ENCODE results near the gene KLC1. TPM values are rescaled to one million over a fixed set of nuclear protein-coding genes. Genes with fewer than 3 reads are reported as not detected.
"Not testable (repeated sequence)": the region's sequence is repeated elsewhere in the genome, so short reads cannot be mapped to it uniquely, and the experiment has no call there.

KLC1 gene
- total and polyA plus RNA-seq, 5 donors from 2014 or later, result 51.9 to 217 (median 65.4) TPM

GRCh38 chr14:103653336-103653735 is 24.3 kb downstream of the KLC1 start:
- not testable (repeated sequence) for ATAC-seq (ENCODE audit: low read depth in 2 of 2); H3K9me3 Mint-ChIP-seq; H3K27me3 Mint-ChIP-seq; H3K27me3 ChIP-seq (ENCODE audit: control insufficient read depth, insufficient read depth, low read length); H3K4me3 ChIP-seq (ENCODE audit: low read depth, low read length); H3K27ac ChIP-seq (ENCODE audit: insufficient read depth, low read length, poor library complexity, severe bottlenecking); H3K4me1 ChIP-seq (ENCODE audit: control insufficient read depth, insufficient read depth, low read length, poor library complexity, severe bottlenecking); H3K9me3 ChIP-seq (ENCODE audit: control insufficient read depth in 2 of 2, low read length in 2 of 2); DNase-seq; H3K4me3 Mint-ChIP-seq
- H3K36me3 Mint-ChIP-seq, result peaks cover 19% of the 10 kb centered on the region
- peaks cover 5 to 45% (median 20%) of the 10 kb centered on the region in 4 donors for H3K4me1 Mint-ChIP-seq
- H3K36me3 ChIP-seq (ENCODE audit: control insufficient read depth, insufficient read depth, low read length), result peaks cover 55% of the 10 kb centered on the region
- peak overlapping the region in 1 of 3 donors; percentile 24 for H3K27ac Mint-ChIP-seq

GRCh38 chr14:103653805-103654204 is 24.8 kb downstream of the KLC1 start:
- H3K27ac ChIP-seq (ENCODE audit: insufficient read depth, low read length, poor library complexity, severe bottlenecking), result no peak overlapping the region
- H3K27ac Mint-ChIP-seq, result peak overlapping the region; percentile 24 to 43 (median 26)

GRCh38 chr14:103654619-103655018 is 25.6 kb downstream of the KLC1 start:
- no peak overlapping the region for H3K27ac ChIP-seq (ENCODE audit: insufficient read depth, low read length, poor library complexity, severe bottlenecking)
- peaks cover 56% of the 10 kb centered on the region for H3K36me3 ChIP-seq (ENCODE audit: control insufficient read depth, insufficient read depth, low read length)
- no peaks in the 10 kb centered on the region for H3K4me1 ChIP-seq (ENCODE audit: control insufficient read depth, insufficient read depth, low read length, poor library complexity, severe bottlenecking)
- DNase-seq (no peak), ATAC-seq (ENCODE audit: low read depth in 2 of 2) (no peak)
- no peak overlapping the region for H3K4me3 Mint-ChIP-seq
- H3K27me3 ChIP-seq (ENCODE audit: control insufficient read depth, insufficient read depth, low read length), result no peaks in the 10 kb centered on the region
- no peak overlapping the region for H3K4me3 ChIP-seq (ENCODE audit: low read depth, low read length)
- peaks cover 5 to 42% (median 20%) of the 10 kb centered on the region in 4 donors for H3K4me1 Mint-ChIP-seq
- H3K9me3 Mint-ChIP-seq, result no peaks in the 10 kb centered on the region
- no peaks in the 10 kb centered on the region for H3K9me3 ChIP-seq (ENCODE audit: control insufficient read depth in 2 of 2, low read length in 2 of 2)
- H3K27me3 Mint-ChIP-seq, result no peaks in the 10 kb centered on the region
- peaks cover 23% of the 10 kb centered on the region for H3K36me3 Mint-ChIP-seq
- H3K27ac Mint-ChIP-seq, result no peak overlapping the region

More at GRCh38 chr14:103653805-103654204, 24.8 kb downstream of the KLC1 start:
- Histone ChIP-seq H3K4me3 (ENCODE audit: low read depth, low read length) (no peak overlapping the region), H3K4me1 (ENCODE audit: control insufficient read depth, insufficient read depth, low read length, poor library complexity, severe bottlenecking) (no peaks in the 10 kb centered on the region), H3K36me3 (ENCODE audit: control insufficient read depth, insufficient read depth, low read length) (peaks cover 52% of the 10 kb centered on the region), H3K9me3 (ENCODE audit: control insufficient read depth in 2 of 2, low read length in 2 of 2) (no peaks in the 10 kb centered on the region), H3K27me3 (ENCODE audit: control insufficient read depth, insufficient read depth, low read length) (no peaks in the 10 kb centered on the region)
- Mint-ChIP-seq H3K36me3 (peaks cover 19% of the 10 kb centered on the region), H3K9me3 (no peaks in the 10 kb centered on the region), H3K27me3 (no peaks in the 10 kb centered on the region), H3K4me3 (no peak overlapping the region), H3K4me1 (peaks cover 5 to 45% (median 20%) of the 10 kb centered on the region in 4 donors)
- ATAC-seq (ENCODE audit: low read depth in 2 of 2), result no peak
- DNase-seq, result no peak

- H3K27me3 ChIP-seq (ENCODE audit: control insufficient read depth, insufficient read depth, low read length), result no peaks in the 10 kb centered on the region
- H3K4me1 ChIP-seq (ENCODE audit: control insufficient read depth, insufficient read depth, low read length, poor library complexity, severe bottlenecking), result no peaks in the 10 kb centered on the region
- ATAC-seq (ENCODE audit: low read depth in 2 of 2), result no peak
- no peaks in the 10 kb centered on the region for H3K9me3 Mint-ChIP-seq
- peak overlapping the region; percentile 23 to 71 (median 26) for H3K27ac Mint-ChIP-seq
- no peak overlapping the region for H3K4me3 ChIP-seq (ENCODE audit: low read depth, low read length)
- no peaks in the 10 kb centered on the region for H3K9me3 ChIP-seq (ENCODE audit: control insufficient read depth in 2 of 2, low read length in 2 of 2)
- H3K27ac ChIP-seq (ENCODE audit: insufficient read depth, low read length, poor library complexity, severe bottlenecking), result no peak overlapping the region
- no peak for DNase-seq
- no peak overlapping the region for H3K4me3 Mint-ChIP-seq
- H3K27me3 Mint-ChIP-seq, result no peaks in the 10 kb centered on the region
- peaks cover 68% of the 10 kb centered on the region for H3K36me3 ChIP-seq (ENCODE audit: control insufficient read depth, insufficient read depth, low read length)
- peaks cover 3 to 33% (median 13%) of the 10 kb centered on the region in 4 donors for H3K4me1 Mint-ChIP-seq
- peaks cover 27% of the 10 kb centered on the region for H3K36me3 Mint-ChIP-seq
Measured at GRCh38 chr14:103656031-103656755, 27.2 kb downstream of the KLC1 start.

- Histone ChIP-seq H3K4me3 (ENCODE audit: low read depth, low read length) (no peak overlapping the region), H3K4me1 (ENCODE audit: control insufficient read depth, insufficient read depth, low read length, poor library complexity, severe bottlenecking) (no peaks in the 10 kb centered on the region), H3K27ac (ENCODE audit: insufficient read depth, low read length, poor library complexity, severe bottlenecking) (no peak overlapping the region), H3K36me3 (ENCODE audit: control insufficient read depth, insufficient read depth, low read length) (peaks cover 74% of the 10 kb centered on the region), H3K9me3 (ENCODE audit: control insufficient read depth in 2 of 2, low read length in 2 of 2) (no peaks in the 10 kb centered on the region), H3K27me3 (ENCODE audit: control insufficient read depth, insufficient read depth, low read length) (no peaks in the 10 kb centered on the region)
- no peak for ATAC-seq (ENCODE audit: low read depth in 2 of 2)
- Mint-ChIP-seq H3K4me1 (peaks cover 0 to 28% (median 12%) of the 10 kb centered on the region in 4 donors), H3K27me3 (no peaks in the 10 kb centered on the region), H3K36me3 (peaks cover 29% of the 10 kb centered on the region), H3K27ac (no peak overlapping the region), H3K4me3 (no peak overlapping the region), H3K9me3 (no peaks in the 10 kb centered on the region)
- no peak for DNase-seq
Measured at GRCh38 chr14:103656756-103657133, 27.7 kb downstream of the KLC1 start.

- H3K27me3 Mint-ChIP-seq, result no peaks in the 10 kb centered on the region
- no peaks in the 10 kb centered on the region for H3K9me3 Mint-ChIP-seq
- Histone ChIP-seq H3K27me3 (ENCODE audit: control insufficient read depth, insufficient read depth, low read length) (no peaks in the 10 kb centered on the region), H3K4me1 (ENCODE audit: control insufficient read depth, insufficient read depth, low read length, poor library complexity, severe bottlenecking) (no peaks in the 10 kb centered on the region), H3K4me3 (ENCODE audit: low read depth, low read length) (no peak overlapping the region), H3K36me3 (ENCODE audit: control insufficient read depth, insufficient read depth, low read length) (peaks cover 81% of the 10 kb centered on the region), H3K27ac (ENCODE audit: insufficient read depth, low read length, poor library complexity, severe bottlenecking) (no peak overlapping the region), H3K9me3 (ENCODE audit: control insufficient read depth in 2 of 2, low read length in 2 of 2) (no peaks in the 10 kb centered on the region)
- ATAC-seq (ENCODE audit: low read depth in 2 of 2), result no peak
- peaks cover 0 to 20% (median 6%) of the 10 kb centered on the region in 4 donors for H3K4me1 Mint-ChIP-seq
- DNase-seq, result no peak
- no peak overlapping the region for H3K4me3 Mint-ChIP-seq
- peaks cover 33% of the 10 kb centered on the region for H3K36me3 Mint-ChIP-seq
- H3K27ac Mint-ChIP-seq, result no peak overlapping the region
Measured at GRCh38 chr14:103657471-103657870, 28.5 kb downstream of the KLC1 start.

GRCh38 chr14:103659631-103660030 is 30.6 kb downstream of the KLC1 start:
- H3K27me3 Mint-ChIP-seq, result no peaks in the 10 kb centered on the region
- H3K36me3 ChIP-seq (ENCODE audit: control insufficient read depth, insufficient read depth, low read length), result peaks cover 80% of the 10 kb centered on the region
- H3K27ac ChIP-seq (ENCODE audit: insufficient read depth, low read length, poor library complexity, severe bottlenecking), result no peak overlapping the region
- H3K27ac Mint-ChIP-seq, result peak overlapping the region in 1 of 3 donors; percentile 69
- no peak overlapping the region for H3K4me3 Mint-ChIP-seq
- peaks cover 0 to 8% (median 2%) of the 10 kb centered on the region in 4 donors for H3K4me1 Mint-ChIP-seq
- H3K27me3 ChIP-seq (ENCODE audit: control insufficient read depth, insufficient read depth, low read length), result no peaks in the 10 kb centered on the region
- H3K9me3 Mint-ChIP-seq, result no peaks in the 10 kb centered on the region
- peaks cover 30% of the 10 kb centered on the region for H3K36me3 Mint-ChIP-seq
- DNase-seq (no peak), ATAC-seq (ENCODE audit: low read depth in 2 of 2) (no peak)
- H3K4me3 ChIP-seq (ENCODE audit: low read depth, low read length), result no peak overlapping the region
- H3K4me1 ChIP-seq (ENCODE audit: control insufficient read depth, insufficient read depth, low read length, poor library complexity, severe bottlenecking), result no peaks in the 10 kb centered on the region
- H3K9me3 ChIP-seq (ENCODE audit: control insufficient read depth in 2 of 2, low read length in 2 of 2), result no peaks in the 10 kb centered on the region

- Histone ChIP-seq H3K9me3 (ENCODE audit: control insufficient read depth in 2 of 2, low read length in 2 of 2) (no peaks in the 10 kb centered on the region), H3K4me3 (ENCODE audit: low read depth, low read length) (no peak overlapping the region), H3K4me1 (ENCODE audit: control insufficient read depth, insufficient read depth, low read length, poor library complexity, severe bottlenecking) (no peaks in the 10 kb centered on the region), H3K27ac (ENCODE audit: insufficient read depth, low read length, poor library complexity, severe bottlenecking) (no peak overlapping the region), H3K36me3 (ENCODE audit: control insufficient read depth, insufficient read depth, low read length) (peaks cover 63% of the 10 kb centered on the region), H3K27me3 (ENCODE audit: control insufficient read depth, insufficient read depth, low read length) (no peaks in the 10 kb centered on the region)
- H3K4me1 Mint-ChIP-seq, result peaks cover 0 to 4% (median 0%) of the 10 kb centered on the region in 4 donors
- no peak overlapping the region for H3K4me3 Mint-ChIP-seq
- H3K27ac Mint-ChIP-seq, result peak overlapping the region in 1 of 3 donors; percentile 43
- peaks cover 28% of the 10 kb centered on the region for H3K36me3 Mint-ChIP-seq
- DNase-seq (no peak), ATAC-seq (ENCODE audit: low read depth in 2 of 2) (no peak)
- no peaks in the 10 kb centered on the region for H3K9me3 Mint-ChIP-seq
- H3K27me3 Mint-ChIP-seq, result no peaks in the 10 kb centered on the region
Measured at GRCh38 chr14:103662029-103662428, 33.0 kb downstream of the KLC1 start.
